Posterior cingulate gyrus (tissue), 11 donors: Measurements from ENCODE around the gene TMEM163.
A peak's percentile ranks its signal among the peaks of the same experiment; 100 is the strongest.

Source experiments
- DNase-seq, 10 donors: peaks; one replicate each; pipeline versions ENCODE4 v3.0.0 to v3.0.0-alpha.2; 2020 to 2021; ENCODE audit warnings: mixed read lengths in 3 of 10
- intact Hi-C: fragments of 100-400 bp; cut with DNase I; formaldehyde crosslinking; loops from one replicate; pipeline ENCODE4 v1.15.1; 2023

TMEM163 gene

DNA sequence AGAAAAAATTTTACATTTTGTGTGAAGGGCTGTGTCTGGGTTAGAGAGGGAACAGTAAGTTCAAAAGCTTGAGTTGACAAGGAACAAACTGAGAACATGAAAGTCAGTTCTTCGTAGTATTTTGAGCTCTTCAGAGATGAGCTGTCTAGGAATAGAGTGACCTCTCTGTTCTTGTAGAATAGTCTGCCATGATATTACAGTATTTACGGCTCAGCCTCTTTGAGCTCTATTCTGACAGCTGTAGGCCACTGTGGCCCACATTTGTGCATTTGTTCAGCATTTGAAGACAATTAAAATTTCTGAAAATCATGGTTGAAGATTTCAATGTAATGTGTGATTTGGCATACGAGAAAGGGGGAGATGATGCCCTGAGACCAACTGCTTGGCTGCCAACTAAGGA, 292.1 kb downstream of the TMEM163 start:
- no peak for DNase-seq
- intact Hi-C loops: no loop called here

DNA sequence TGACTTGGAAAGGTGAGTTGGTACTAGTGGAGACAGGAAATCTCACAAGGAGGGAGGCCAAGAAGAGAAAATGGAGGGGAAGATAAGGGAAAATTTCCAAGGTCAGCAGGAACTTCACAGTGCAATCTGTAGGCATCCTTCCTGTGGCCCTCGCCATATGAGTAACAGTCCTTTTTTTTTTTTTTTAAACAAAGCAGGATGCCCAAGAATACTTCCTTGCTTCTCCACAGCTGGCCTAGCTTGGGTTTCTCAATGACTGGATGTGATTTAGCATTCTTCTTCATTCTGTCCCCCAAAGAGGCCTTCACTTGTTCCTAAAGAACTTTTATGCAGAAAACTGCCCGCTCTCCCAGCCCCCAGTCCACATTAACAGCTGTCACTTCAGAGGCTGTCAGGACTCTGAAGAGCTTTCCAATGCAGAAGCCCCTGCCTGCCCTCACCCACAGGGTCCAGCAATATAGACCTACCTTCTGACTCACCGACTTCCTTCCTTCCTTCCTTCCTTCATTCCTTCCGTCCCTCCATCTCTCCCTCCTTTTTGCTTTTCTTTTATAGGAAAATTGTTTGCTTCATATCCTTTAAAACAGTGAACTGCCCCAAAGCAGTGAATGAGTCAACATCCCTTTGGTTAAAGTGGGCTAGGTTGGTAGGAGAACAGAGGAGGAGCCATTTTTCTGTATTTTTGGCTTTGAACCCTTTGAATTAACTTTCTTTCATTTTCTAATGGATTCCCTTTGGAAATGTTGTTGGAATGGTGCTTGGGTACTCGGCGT, 292.9 kb downstream of the TMEM163 start:
- DNase-seq: no peak
- intact Hi-C loops: no loop called here

DNA sequence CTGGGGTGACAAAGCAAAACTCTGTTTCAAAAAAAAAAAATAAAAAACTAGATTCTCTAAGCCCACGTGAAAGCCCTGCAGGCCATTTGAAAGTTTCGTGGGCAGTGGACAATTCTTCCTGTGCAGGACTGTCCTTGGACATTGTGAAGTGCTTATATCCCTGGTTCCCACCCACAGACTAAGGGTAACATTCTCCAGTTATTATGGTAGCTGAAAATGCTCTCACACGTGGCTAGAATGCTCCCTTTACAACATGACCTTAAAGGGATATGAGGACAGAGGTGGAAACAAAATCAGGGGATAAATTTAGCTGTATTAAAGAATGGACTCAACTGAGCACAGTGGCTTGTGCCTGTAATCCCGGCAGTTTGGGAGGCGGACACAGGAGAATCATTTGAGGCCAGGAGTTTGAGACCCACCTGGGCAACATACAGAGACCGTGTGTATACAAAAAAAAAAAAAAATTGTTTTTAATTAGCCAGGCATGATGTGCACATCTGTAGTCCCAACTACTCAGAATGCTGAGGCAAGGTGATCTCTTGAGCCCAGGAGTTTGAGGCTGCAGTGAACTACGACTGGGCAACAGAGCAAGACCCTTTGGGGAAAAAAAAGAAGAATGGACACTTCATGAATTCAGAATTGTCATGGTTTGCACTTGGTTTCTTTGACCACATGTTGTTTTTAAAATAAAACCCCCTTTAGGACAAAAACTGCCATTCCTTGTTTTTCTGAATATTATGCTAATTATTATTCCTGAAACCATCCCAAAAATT, 297.1 kb downstream of the TMEM163 start:
- intact Hi-C loops: no loop called here
- DNase-seq: no peak

DNA sequence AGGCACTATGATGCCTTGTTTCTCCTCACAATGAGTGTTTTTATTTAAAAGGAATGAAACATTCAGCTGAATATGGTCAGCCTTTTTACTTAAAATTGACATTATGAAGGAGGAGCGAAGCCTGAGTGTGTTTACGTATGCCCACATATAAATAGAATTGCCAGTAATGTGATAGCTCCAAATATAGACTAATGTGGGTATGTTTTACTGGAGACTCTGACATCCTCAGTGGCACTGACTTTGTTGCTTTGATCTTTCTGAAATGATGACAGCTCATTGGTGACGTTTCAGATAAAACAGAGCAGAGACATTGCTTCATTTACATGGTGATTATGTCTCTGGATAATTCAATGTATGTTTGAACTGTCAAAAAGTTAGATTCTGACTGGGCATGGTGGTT, 297.9 kb downstream of the TMEM163 start:
- intact Hi-C loops: no loop called here
- DNase-seq: no peak

DNA sequence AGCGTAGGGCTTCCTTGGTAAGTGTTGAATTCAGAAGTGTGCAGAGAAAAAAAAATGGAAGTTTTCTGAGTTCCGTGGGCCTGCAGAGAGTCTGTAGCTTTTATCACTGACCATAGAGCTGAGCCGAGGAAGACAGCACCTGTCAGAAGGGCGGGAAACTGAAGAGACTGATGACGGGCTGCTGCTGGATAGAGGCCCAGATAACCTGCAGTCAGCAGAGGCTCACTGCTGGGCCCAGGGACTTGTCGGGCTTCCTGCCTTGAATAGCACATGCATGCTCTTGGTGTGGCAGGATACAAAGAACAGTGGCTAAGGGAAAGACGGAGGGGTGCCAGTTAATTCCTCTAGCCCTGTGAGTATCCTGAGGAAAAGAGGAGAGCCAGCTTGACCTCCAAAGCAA, 298.5 kb downstream of the TMEM163 start:
- no peak for DNase-seq
- intact Hi-C loops: no loop called here

DNA sequence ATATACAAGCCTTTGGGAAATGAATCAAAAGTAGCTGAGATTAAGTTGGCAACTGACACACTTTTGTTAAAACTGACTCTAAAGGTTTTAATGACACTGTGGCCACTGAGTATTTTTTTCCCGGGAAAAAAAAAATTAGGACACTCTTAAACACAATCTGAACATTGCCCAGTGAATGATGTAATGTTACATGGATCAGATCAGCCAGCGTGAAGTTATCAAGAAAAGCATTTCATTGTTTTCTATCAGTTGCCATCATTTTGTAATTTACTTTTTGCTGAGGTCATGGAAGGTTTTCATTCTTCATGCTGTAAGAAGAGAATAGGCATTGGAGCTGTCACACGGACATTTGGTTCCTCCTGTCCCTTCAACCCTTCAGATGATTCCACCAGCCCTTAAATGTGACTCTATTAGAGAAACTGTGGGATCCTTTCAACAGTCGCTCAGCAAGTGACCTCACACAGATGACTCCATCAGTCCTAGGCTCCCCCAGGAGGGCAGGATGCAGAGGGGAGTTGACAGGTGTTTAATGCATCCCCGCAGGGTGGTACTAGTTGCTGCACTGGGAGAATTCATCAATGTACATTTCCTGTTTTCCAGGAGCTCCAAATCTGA, 300.7 kb downstream of the TMEM163 start:
- no peak for DNase-seq
- intact Hi-C loops: loop anchor here (10.0 kb wide), 1 partner anchor 533 kb away; no protein-coding TSS in a partner anchor

DNA sequence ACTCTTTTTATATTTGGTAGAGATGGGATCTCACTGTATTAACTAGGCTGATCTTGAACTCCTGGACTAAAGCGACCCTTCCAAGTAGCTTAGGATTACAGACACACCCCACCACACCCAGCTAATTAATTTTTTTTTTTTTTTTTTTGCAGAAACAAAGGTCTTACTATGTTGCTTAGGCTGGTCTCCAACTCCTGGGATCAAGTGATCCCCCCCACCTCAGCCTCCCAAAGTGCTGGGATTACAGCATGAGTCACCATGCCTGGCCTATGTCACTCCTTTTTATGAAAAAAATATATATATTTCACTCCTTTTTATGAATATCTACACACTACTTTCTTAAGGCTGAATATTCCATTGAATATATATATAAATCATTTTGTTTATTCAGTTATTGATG, 302.2 kb downstream of the TMEM163 start:
- intact Hi-C loops: loop anchor here (10.0 kb wide), 1 partner anchor 532 kb away; no protein-coding TSS in a partner anchor
- DNase-seq: no peak

DNA sequence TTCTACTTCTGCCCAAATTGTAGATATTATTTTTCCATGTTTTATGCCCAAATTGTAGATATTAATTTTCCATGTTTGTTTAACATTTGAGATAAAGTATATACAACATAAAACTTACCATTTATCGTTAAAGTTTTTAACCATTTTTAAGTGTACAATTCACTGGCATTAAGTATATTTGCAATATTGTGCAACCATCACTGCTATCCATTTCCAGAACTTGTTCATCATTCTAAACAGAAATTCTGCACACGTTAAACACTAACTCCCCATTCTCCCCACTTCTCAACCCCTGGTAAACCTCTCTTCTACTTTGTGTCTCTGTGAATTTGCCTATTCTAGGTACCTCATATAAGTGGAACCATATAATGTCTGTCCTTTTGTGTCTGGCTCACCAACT, 302.8 kb downstream of the TMEM163 start:
- intact Hi-C loops: loop anchor here (10.0 kb wide), 1 partner anchor 531 kb away; no protein-coding TSS in a partner anchor
- DNase-seq: no peak

DNA sequence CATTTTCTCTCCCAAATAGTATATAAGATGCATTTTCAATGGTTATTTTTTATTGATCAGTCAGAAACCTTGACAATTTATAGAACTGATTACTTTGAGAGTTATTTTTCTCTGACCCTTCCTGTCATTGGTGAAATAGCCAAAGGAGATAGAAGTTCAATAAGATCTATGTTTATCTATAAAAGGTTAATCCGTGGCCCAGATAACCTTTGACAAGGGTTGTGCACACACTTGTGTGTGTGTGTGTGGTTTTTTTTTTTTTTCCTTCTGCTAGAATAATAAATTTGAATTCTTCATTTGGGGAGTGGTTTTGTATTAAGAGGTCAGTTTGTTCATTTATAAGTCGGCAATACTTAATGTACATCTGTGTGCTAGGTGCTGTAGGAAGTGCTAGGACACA, 304.9 kb downstream of the TMEM163 start:
- intact Hi-C loops: loop anchor here (5.0 to 10.0 kb wide), 2 partner anchors 37 to 529 kb away; no protein-coding TSS in a partner anchor
- no peak for DNase-seq

DNA sequence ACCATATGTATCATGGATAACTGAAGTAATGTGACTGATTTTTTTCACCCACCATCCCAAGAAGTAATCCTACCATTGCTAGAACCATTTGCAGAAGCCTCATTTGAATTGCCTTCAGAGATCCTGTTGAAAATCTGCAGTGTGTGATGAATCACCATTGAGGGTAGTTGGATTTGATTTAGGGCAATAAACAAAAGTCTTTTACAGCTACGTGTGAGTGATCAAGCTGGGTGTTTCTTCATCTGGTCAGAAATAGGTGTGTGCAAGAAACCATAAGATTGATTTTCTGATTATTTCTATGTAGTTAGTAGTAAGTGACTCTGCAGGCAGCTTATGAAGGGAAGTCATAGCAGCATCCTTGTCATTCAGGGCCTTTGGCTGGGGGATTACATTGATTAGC, 305.4 kb downstream of the TMEM163 start:
- DNase-seq: no peak
- intact Hi-C loops: loop anchor here (5.0 to 10.0 kb wide), 2 partner anchors 36 to 529 kb away; no protein-coding TSS in a partner anchor

DNA sequence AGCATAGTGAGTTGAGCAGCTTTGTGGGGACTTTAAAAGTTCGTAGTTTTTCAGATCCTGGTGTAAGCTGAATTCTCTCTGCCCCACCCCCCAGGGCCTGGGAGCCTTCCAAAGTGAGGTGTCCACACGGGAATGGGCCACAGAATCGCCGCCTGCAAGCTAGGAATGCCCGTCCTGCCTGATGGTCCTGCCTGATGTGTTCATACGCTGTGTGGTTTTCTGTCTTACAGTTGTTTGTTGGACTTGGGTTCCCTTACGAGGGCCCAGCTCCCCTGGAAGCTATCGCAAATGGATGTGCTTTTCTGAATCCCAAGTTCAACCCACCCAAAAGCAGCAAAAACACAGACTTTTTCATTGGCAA, 306.2 kb downstream of the TMEM163 start:
- peak in 6 of 10 donors; percentile 15 to 88 (median 62) for DNase-seq
- intact Hi-C loops: loop anchor here (1.0 to 10.0 kb wide), 4 partner anchors 35 to 528 kb away; no protein-coding TSS in a partner anchor

DNA sequence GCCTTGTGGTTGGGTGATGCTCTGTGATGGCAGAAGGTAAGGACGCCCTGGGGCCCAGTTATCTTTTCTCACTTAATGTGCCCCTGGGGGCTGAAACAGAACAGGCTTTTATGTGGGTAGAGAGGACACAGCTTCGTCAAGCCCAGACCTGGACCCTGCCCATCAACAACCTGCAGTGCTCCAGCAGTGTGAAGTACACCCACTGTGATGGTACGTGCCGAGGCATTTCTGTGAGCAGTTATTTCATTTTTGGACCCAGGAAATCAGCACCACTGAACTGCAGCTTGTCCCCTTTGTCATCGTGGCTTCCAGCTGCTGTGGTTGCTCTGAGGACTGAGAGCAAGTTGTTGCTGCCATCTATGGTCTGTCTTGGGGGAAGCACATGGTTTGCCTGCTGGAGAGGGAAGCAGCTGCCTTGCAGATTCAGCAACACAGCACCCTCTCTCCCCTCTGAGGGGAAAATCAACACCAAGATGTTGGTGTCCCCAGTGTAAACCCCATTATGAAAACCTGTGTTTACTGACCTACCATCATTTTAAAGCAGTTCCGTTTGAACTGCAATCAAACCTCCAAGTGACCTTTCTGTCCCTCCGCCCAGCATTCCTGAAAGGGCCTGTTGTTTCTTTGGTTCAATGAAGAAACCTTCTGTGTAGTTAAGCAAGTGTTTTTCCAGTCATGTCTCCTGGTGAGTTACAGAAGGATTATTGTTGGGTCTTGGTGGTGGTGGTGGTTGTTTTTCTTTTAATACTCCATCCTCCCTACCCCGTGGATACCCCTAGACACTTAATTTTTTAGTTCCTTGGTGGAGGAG, 306.8 kb downstream of the TMEM163 start:
- peak; percentile 71 to 97 (median 82) for DNase-seq
- intact Hi-C loops: loop anchor here (1.0 to 10.0 kb wide), 4 partner anchors 35 to 527 kb away; no protein-coding TSS in a partner anchor

DNA sequence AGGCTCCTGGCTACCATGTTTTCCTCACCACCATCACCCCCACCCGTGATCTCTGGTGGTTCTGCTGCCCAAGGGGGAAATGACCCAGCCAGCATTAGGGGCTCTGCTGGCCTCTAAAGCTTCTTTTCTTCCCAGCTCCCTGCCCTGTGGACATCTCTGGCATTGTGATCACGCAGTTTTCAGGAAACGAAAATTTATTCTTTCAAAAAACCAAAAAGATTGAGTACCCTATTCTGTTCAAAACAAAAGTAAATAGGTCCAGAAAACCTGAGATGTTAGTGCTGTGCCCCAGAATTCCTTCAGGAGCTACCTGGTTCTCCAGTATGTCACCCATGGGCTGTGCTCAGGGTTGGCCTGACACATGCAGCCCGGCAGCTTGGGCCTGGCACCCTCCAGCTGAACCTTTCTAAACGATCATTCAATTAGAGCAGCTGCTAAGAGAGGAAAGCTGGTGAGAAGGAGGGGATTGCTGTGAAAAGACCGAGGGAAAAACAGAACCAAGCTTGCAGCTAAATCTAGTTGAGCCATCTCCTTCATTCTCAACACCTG, 307.4 kb downstream of the TMEM163 start:
- intact Hi-C loops: loop anchor here (5.0 to 10.0 kb wide), 2 partner anchors 34 to 527 kb away; no protein-coding TSS in a partner anchor
- peak in 4 of 10 donors; percentile 26 to 84 (median 74) for DNase-seq

DNA sequence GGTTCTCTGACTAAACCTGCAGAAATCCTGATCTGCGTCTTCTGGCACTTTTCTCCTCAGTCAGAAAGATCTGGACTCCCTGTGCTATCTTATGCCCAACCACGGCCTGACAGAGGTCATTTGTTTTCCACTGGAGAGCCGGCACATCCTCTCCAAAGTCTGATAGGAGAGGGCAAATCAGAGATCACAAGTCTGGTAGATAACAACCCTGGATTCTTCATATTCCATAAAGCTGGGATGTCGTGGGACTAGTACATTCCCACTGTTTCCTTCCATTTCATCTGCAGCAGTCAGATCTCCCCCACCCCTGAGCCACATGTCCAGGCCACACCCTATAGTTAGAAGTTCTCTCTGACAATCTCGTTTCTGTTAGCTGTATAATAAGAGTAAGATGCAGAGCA, 308.0 kb downstream of the TMEM163 start:
- intact Hi-C loops: loop anchor here (5.0 to 10.0 kb wide), 2 partner anchors 34 to 526 kb away; no protein-coding TSS in a partner anchor
- DNase-seq: peak in 1 of 10 donors; percentile 31

DNA sequence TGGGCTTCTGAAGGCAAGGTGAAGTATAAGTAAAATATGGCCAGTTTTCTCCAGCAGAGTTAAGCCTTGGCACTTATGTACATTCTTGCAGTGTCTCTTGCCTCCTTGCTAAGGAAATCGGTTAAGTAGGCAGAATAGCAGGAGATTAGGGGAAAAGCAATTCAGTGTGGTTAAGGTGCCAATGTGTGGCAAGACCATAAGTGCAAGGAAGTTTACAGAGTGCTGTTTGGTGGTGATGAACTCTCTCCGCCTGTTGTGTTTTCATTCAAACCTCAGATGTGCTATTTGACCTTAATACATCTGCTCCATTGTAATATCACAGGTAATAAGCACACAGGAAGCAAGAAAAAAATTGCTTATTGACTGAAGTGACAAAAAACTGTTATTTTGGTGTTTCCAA, 308.8 kb downstream of the TMEM163 start:
- intact Hi-C loops: loop anchor here (5.0 to 10.0 kb wide), 2 partner anchors 33 to 525 kb away; no protein-coding TSS in a partner anchor
- no peak for DNase-seq

DNA sequence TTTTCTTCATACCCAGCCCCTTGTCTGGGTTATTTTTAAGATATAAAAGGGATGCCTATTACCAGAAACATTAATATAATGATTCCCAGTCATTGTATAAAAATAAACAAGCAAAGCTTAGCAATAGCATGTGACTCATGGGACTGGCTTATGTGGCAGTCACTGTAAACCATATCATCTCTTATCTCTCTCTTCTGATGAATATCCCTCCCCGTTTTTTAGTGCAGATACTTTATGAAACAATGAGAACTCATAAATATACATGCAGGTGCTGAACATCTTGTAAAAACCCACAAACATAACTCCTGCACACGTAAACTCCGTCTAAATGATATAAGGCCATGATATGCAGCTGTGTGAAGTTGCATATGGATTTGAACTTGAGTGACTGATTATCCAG, 310.0 kb downstream of the TMEM163 start:
- intact Hi-C loops: no loop called here
- no peak for DNase-seq

DNA sequence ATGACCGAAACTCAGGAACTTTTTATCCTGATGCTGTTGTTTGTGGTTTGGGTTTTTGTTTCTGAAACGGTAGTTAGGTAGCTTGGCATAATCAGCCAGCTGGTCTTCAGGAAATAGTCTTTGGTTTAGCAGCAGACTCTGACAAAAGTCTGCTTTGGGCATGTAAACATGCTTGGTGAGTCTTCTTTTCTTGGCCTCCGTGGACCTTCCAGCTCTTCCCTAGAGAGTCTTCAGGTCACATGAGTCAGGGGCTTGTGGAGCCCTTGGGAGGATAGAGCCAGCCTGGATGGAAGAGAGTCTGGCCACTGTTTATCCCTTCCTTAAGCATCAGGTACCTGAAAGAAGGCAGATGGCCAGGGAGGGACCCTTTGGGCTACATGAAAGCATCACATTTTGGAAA, 310.4 kb downstream of the TMEM163 start:
- intact Hi-C loops: no loop called here
- DNase-seq: no peak

DNA sequence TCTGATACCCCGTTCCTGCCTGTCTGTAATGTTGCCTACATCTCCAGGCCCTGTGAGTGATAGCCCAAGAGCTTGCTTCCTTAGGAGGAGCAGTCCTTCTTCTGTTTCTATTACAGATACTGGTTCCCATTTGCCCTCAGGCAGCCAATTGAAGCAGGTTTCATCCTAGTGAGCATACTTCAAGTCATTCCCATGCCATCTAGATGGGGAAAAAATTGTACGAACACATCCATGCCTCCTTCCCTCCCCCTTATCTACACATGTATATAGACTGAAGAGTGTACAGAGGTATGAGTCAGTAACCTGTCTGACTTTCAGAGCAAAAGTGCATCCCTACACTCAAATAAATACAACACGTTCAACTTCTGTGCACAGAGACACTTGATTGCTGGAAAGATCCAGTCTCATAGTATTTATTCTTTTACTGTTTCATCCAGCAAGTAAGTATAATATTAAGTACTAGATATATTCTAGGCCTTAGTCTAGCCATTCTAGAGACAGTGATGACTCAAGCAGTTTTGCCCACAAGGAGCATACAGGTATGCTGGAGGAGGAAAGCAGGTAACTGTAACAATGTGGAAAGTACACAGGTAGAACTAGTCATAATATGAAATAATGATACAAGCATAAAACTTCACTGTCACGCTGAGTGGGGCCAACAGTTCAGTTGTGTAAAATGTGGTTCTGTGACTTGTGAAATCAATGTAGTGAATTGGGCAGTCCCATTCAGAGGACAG, 311.5 kb downstream of the TMEM163 start:
- no peak for DNase-seq

DNA sequence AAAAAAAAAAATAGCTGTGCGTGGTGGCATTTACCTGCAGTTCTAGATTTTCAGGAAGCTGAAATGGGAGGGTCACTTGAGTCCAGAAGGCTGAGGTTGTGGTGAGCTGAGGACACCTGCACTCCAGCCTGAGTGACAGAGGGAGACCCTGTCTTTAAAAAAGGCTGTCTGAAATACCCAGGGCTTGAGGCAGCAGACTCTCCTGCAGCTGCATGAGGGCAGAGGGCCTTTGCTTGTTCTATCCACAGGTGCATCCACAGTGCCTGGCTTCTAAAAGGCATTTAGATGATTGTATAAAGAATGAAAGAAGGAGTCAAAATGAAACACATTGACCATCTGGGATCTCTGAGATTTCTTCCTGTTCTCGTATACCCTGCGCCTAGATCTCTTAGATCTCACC, 312.1 kb downstream of the TMEM163 start:
- intact Hi-C loops: no loop called here
- DNase-seq: no peak

More for the DNA sequence above, 311.5 kb downstream of the TMEM163 start:
- intact Hi-C loops: no loop called here
